GM21447 (cell line): Measurements from ENCODE around the gene ANKRD17.
"Not testable (repeated sequence)": the region's sequence is repeated elsewhere in the genome, so short reads cannot be mapped to it uniquely, and the experiment has no call there.

ENCODE experiments used
- ATAC-seq: cut with Tn5 transposase; IDR thresholded peaks from one replicate; pipeline ENCODE4 v1.9.1; 2021; ENCODE audit not compliant: unreplicated experiment

Gene ANKRD17

GRCh38 chr4:73248821-73249220 is 9.8 kb downstream of the ANKRD17 start:
- no peak for ATAC-seq

- ATAC-seq = no peak
These were observed 10.2 kb downstream of the ANKRD17 start for GRCh38 chr4:73248416-73248815.

GRCh38 chr4:73247100-73247499 is 11.5 kb downstream of the ANKRD17 start:
- ATAC-seq = no peak

- no peak for ATAC-seq
These were observed 12.6 kb downstream of the ANKRD17 start for GRCh38 chr4:73245955-73246354.

- no peak for ATAC-seq
These were observed 13.5 kb downstream of the ANKRD17 start for GRCh38 chr4:73244945-73245601.

GRCh38 chr4:73237044-73237443 is 21.6 kb downstream of the ANKRD17 start:
- ATAC-seq = no peak

- ATAC-seq = no peak
These were observed 22.4 kb downstream of the ANKRD17 start for GRCh38 chr4:73236151-73236550.

- ATAC-seq = no peak
These were observed 23.9 kb downstream of the ANKRD17 start for GRCh38 chr4:73234712-73235111.

GRCh38 chr4:73231518-73232487 is 26.8 kb downstream of the ANKRD17 start:
- ATAC-seq = no peak

- ATAC-seq = no peak
These were observed 27.6 kb downstream of the ANKRD17 start for GRCh38 chr4:73230865-73231517.

- not testable (repeated sequence) for ATAC-seq
These were observed 29.8 kb downstream of the ANKRD17 start for GRCh38 chr4:73228800-73229199.

- no peak for ATAC-seq
These were observed 33.7 kb downstream of the ANKRD17 start for GRCh38 chr4:73224886-73225285.

GRCh38 chr4:73223258-73223650 is 35.3 kb downstream of the ANKRD17 start:
- ATAC-seq = no peak

- peak; percentile 99 for ATAC-seq
These were observed 35.9 kb downstream of the ANKRD17 start for GRCh38 chr4:73222466-73223257.

GRCh38 chr4:73221734-73222133 is 36.9 kb downstream of the ANKRD17 start:
- ATAC-seq = no peak

- no peak for ATAC-seq
These were observed 37.8 kb downstream of the ANKRD17 start for GRCh38 chr4:73220815-73221214.

- ATAC-seq = no peak
These were observed 44.5 kb downstream of the ANKRD17 start for GRCh38 chr4:73213916-73214653.

GRCh38 chr4:73212982-73213730 is 45.4 kb downstream of the ANKRD17 start:
- ATAC-seq = no peak

GRCh38 chr4:73211968-73212367 is 46.6 kb downstream of the ANKRD17 start:
- ATAC-seq = no peak
